GM23338 (cell line): ENCODE data around the gene PKNOX2. TPM values are rescaled to one million over a fixed set of nuclear protein-coding genes. Genes with fewer than 3 reads are reported as not detected.

Experiments
- ATAC-seq: fragments of 200-7000 bp; cut with Tn5 transposase; 3 replicates; pipeline ENCODE4 v1.9.1; 2020
- DNase-seq: peaks from one replicate; pipeline ENCODE4 v3.0.0-alpha.2; 2015; ENCODE audit warnings: low spot score
- H2AFZ ChIP-seq: fragments of 200-600 bp; sonication (generic); 2 replicates; pipeline ENCODE4 v1.8.0; 2016; ENCODE audit warnings: antibody characterized with exemption, mild to moderate bottlenecking, moderate library complexity
- H3F3A ChIP-seq: fragments of 200-600 bp; sonication (generic); replicated peaks from 2 replicates; pipeline ENCODE4 v1.8.0; 2017; ENCODE audit warnings: antibody characterized with exemption, mixed run types, low read depth
- H3K27ac ChIP-seq: fragments of 200-600 bp; sonication (generic); 2 replicates; pipeline ENCODE4 v1.6.1; 2016; ENCODE audit warnings: low read depth
- H3K27me3 ChIP-seq: fragments of 200-600 bp; sonication (generic); 2 replicates; pipeline ENCODE4 v1.8.0; 2016; ENCODE audit warnings: mild to moderate bottlenecking, mixed run types, moderate library complexity; ENCODE audit not compliant: insufficient read depth
- H3K36me3 ChIP-seq: fragments of 200-600 bp; sonication (generic); 2 replicates; pipeline ENCODE4 v1.8.0; 2016; ENCODE audit warnings: mild to moderate bottlenecking; ENCODE audit not compliant: insufficient read depth
- H3K4me1 ChIP-seq: fragments of 200-600 bp; sonication (generic); 2 replicates; pipeline ENCODE4 v1.8.0; 2016; ENCODE audit warnings: mild to moderate bottlenecking, moderate library complexity; ENCODE audit not compliant: insufficient read depth
- H3K4me2 ChIP-seq: fragments of 200-600 bp; sonication (generic); 2 replicates; pipeline ENCODE4 v1.7.1; 2017; ENCODE audit warnings: mixed run types
- H3K4me3 ChIP-seq: fragments of 200-600 bp; sonication (generic); 2 replicates; pipeline ENCODE4 v1.6.1; 2016; ENCODE audit warnings: mixed run types
- H3K79me2 ChIP-seq: fragments of 200-600 bp; sonication (generic); replicated peaks from 2 replicates; pipeline ENCODE4 v1.8.0; 2017; ENCODE audit warnings: mild to moderate bottlenecking; ENCODE audit not compliant: insufficient read depth
- H3K9me2 ChIP-seq: fragments of 200-600 bp; sonication (generic); 2 replicates; pipeline ENCODE4 v1.8.0; 2017; ENCODE audit not compliant: insufficient read depth
- H4K20me1 ChIP-seq: fragments of 200-600 bp; sonication (generic); replicated peaks from 2 replicates; pipeline ENCODE4 v1.8.0; 2017; ENCODE audit warnings: mild to moderate bottlenecking; ENCODE audit not compliant: insufficient read depth
- H3K27ac Mint-ChIP-seq: 2 replicates; pipeline ENCODE4 v1.8.0; 2020; ENCODE audit warnings: inconsistent platforms, mild to moderate bottlenecking, moderate library complexity, mixed read lengths
- H3K27me3 Mint-ChIP-seq: 3 replicates; pipeline ENCODE4 v1.8.0; 2022; ENCODE audit warnings: low read depth, mild to moderate bottlenecking, moderate library complexity, mixed read lengths, inconsistent platforms; ENCODE audit not compliant: insufficient read depth, poor library complexity
- H3K36me3 Mint-ChIP-seq: 3 replicates; pipeline ENCODE4 v1.8.0; 2021; ENCODE audit warnings: low read depth, mild to moderate bottlenecking, inconsistent platforms, moderate library complexity, mixed read lengths
- H3K4me1 Mint-ChIP-seq: 3 replicates; pipeline ENCODE4 v1.8.0; 2020; ENCODE audit warnings: mild to moderate bottlenecking, inconsistent platforms, mixed read lengths
- H3K4me3 Mint-ChIP-seq: 3 replicates; pipeline ENCODE4 v1.8.0; 2021; ENCODE audit warnings: moderate library complexity, mild to moderate bottlenecking, inconsistent platforms, mixed read lengths
- H3K9me3 Mint-ChIP-seq: 3 replicates; pipeline ENCODE4 v1.8.0; 2020; ENCODE audit warnings: moderate library complexity, mild to moderate bottlenecking, inconsistent platforms, mixed read lengths
- CREB1 ChIP-seq: fragments of 250-450 bp; sonication (Bioruptor Pico); IDR thresholded peaks from 2 replicates; pipeline ENCODE4 v1.5.0; 2020; ENCODE audit warnings: low read depth, mild to moderate bottlenecking, moderate library complexity
- CTCF ChIP-seq, 2 experiments: fragments of 200-600 bp in 1 of 2; sonication (generic) in 1 of 2; conservative IDR thresholded peaks; 2 replicates each; pipeline versions ENCODE4 v1.5.1 to v1.6.1; 2016 to 2017; ENCODE audit warnings: antibody characterized with exemption in 2 of 2, low read depth in 2 of 2, mild to moderate bottlenecking in 2 of 2, moderate library complexity in 1 of 2
- ETS1 ChIP-seq: IDR thresholded peaks from 2 replicates; pipeline ENCODE4 v1.6.1; 2016; ENCODE audit warnings: antibody characterized with exemption
- EZH2 ChIP-seq: fragments of 200-600 bp; sonication (generic); IDR thresholded peaks from one replicate; pipeline ENCODE4 v1.8.0; 2017; ENCODE audit warnings: antibody characterized with exemption, mild to moderate bottlenecking, low read depth; ENCODE audit not compliant: unreplicated experiment
- EZH2phosphoT487 ChIP-seq: fragments of 200-600 bp; sonication (generic); IDR thresholded peaks from one replicate; pipeline ENCODE4 v1.8.1; 2018; ENCODE audit warnings: antibody characterized with exemption; ENCODE audit not compliant: unreplicated experiment
- JUNB ChIP-seq: IDR thresholded peaks from one replicate; pipeline ENCODE4 v1.6.1; 2016; ENCODE audit warnings: antibody characterized with exemption; ENCODE audit not compliant: unreplicated experiment
- NANOG ChIP-seq: IDR thresholded peaks from 2 replicates; pipeline ENCODE4 v1.6.1; 2016; ENCODE audit warnings: antibody characterized with exemption, borderline replicate concordance
- POLR2AphosphoS5 ChIP-seq: IDR thresholded peaks from 2 replicates; pipeline ENCODE4 v1.6.1; 2016; ENCODE audit warnings: antibody characterized with exemption, low read depth
- REST ChIP-seq: IDR thresholded peaks from one replicate; pipeline ENCODE4 v1.6.1; 2018; ENCODE audit warnings: antibody characterized with exemption; ENCODE audit not compliant: unreplicated experiment
- STAT1 ChIP-seq: IDR thresholded peaks from one replicate; pipeline ENCODE4 v1.6.1; 2016; ENCODE audit warnings: antibody characterized with exemption; ENCODE audit not compliant: unreplicated experiment
- ZNF114 ChIP-seq: fragments of 250-450 bp; sonication (Bioruptor Pico); IDR thresholded peaks from 2 replicates; pipeline ENCODE4 v1.5.0; 2020; ENCODE audit warnings: mild to moderate bottlenecking, moderate library complexity
- ZNF331 ChIP-seq: fragments of 250-450 bp; sonication (Bioruptor Pico); IDR thresholded peaks from 2 replicates; pipeline ENCODE4 v1.5.0; 2020; ENCODE audit warnings: low read depth, mild to moderate bottlenecking, moderate library complexity
- ZNF462 ChIP-seq: fragments of 250-450 bp; sonication (Bioruptor Pico); IDR thresholded peaks from 2 replicates; pipeline ENCODE4 v1.5.0; 2020; ENCODE audit warnings: mild to moderate bottlenecking, moderate library complexity
- polyA plus RNA-seq: library from polyadenylated mRNA; unstranded; fragments of >200 nt; fragmentation: Nextera tagmentation; extraction: Ambion mirVana; gene quantifications from 2 replicates; pipeline ENCODE4 v1.2.1, GENCODE V29; 2016
- total RNA-seq: library from RNA; depleted of rRNA; stranded (reverse); fragments of >200 nt; shearing (Covaris generic); gene quantifications from 2 replicates; pipeline ENCODE4 v1.2.3, GENCODE V29; 2014

The PKNOX2 gene
- total and polyA plus RNA-seq, 2 experiments from 2014 or later, result 0.42 to 0.83 TPM

GRCh38 chr11:125303694-125304093 lies 139.1 kb downstream of the PKNOX2 start (continued):
- TF ChIP-seq EZH2phosphoT487, result no peak

- DNase-seq (no peak), ATAC-seq (no peak)
- Histone ChIP-seq H3K9me2 (no peaks in the 10 kb centered on the region), H3F3A (no peaks in the 10 kb centered on the region), H3K4me1 (no peaks in the 10 kb centered on the region), H4K20me1 (no peaks in the 10 kb centered on the region), H2AFZ (no peak overlapping the region), H3K27me3 (no peaks in the 10 kb centered on the region), H3K4me3 (no peak overlapping the region), H3K4me2 (no peak overlapping the region), H3K79me2 (no peaks in the 10 kb centered on the region), H3K36me3 (no peaks in the 10 kb centered on the region), H3K27ac (no peak overlapping the region)
- Mint-ChIP-seq H3K4me1 (peaks cover 9% of the 10 kb centered on the region), H3K4me3 (no peak overlapping the region), H3K27ac (no peak overlapping the region), H3K36me3 (no peaks in the 10 kb centered on the region; the same call in 2 of the 3 replicates), H3K9me3 (no peaks in the 10 kb centered on the region), H3K27me3 (peaks cover 5% of the 10 kb centered on the region)
- no peak for TF ChIP-seq POLR2AphosphoS5
- no peak for TF ChIP-seq NANOG
- no peak for TF ChIP-seq JUNB
- TF ChIP-seq STAT1, result no peak
- no peak for TF ChIP-seq CTCF (conservative IDR thresholded peaks at IDR 0.05; ENCODE audit: low read depth in 2 of 2)
- TF ChIP-seq ZNF331 (CRISPR knock-in tag), result no peak
- TF ChIP-seq ZNF462 (CRISPR knock-in tag), result no peak
- TF ChIP-seq ZNF114 (CRISPR knock-in tag), result no peak
- no peak for TF ChIP-seq EZH2phosphoT487
- TF ChIP-seq EZH2, result no peak
- TF ChIP-seq CREB1, result no peak
- TF ChIP-seq ETS1, result no peak
- no peak for TF ChIP-seq REST
Measured at GRCh38 chr11:125304136-125304535, 139.6 kb downstream of the PKNOX2 start.
